Fibroblast of villous mesenchyme (primary cell): ENCODE data around the gene DEDD2. TPM values are rescaled to one million over a fixed set of nuclear protein-coding genes. Genes with fewer than 3 reads are reported as not detected.

ENCODE experiments used
- DNase-seq: peaks from one replicate; pipeline ENCODE4 v3.0.0-alpha.2; 2010; ENCODE audit warnings: low read depth
- H3K4me3 ChIP-seq: 2 replicates; pipeline ENCODE4 v1.5.1; 2011; ENCODE audit warnings: low read depth, mild to moderate bottlenecking, low read length
- total RNA-seq: library from RNA; depleted of rRNA; stranded (reverse); fragments of >200 nt; gene quantifications from 2 replicates; pipeline ENCODE4 v1.2.3, GENCODE V29; 2012
- TF ChIP-seq, protein P1 (sequence below): IDR thresholded peaks from 2 replicates; pipeline ENCODE4 v1.5.1; 2012; ENCODE audit warnings: low read depth, mild to moderate bottlenecking, low read length; ENCODE audit not compliant: insufficient read depth

The DEDD2 gene
- total RNA-seq, 1 donor, result 15.1 TPM

DNA sequence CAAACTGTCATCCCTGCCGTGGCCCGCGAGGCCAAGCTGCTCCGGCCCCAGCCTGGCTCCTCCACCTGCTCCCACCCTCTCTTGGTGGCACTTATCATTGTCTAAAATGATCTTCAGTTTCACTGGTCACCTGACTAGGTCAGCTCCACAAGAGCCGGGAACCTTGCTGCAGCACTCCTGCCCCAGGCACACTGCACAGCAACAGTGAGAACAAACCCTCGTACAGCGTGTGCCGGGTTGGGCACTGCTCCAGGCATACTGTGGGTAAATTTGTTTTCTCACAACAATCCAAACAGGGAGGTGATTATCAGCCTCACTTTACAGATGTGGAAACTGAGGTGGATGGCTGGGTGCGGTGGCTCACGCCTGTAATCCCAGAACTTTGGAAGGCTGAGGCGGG lies 8.9 kb downstream of the DEDD2 start:
- H3K4me3 ChIP-seq, result no peak overlapping the region
- TF ChIP-seq, protein P1, sequence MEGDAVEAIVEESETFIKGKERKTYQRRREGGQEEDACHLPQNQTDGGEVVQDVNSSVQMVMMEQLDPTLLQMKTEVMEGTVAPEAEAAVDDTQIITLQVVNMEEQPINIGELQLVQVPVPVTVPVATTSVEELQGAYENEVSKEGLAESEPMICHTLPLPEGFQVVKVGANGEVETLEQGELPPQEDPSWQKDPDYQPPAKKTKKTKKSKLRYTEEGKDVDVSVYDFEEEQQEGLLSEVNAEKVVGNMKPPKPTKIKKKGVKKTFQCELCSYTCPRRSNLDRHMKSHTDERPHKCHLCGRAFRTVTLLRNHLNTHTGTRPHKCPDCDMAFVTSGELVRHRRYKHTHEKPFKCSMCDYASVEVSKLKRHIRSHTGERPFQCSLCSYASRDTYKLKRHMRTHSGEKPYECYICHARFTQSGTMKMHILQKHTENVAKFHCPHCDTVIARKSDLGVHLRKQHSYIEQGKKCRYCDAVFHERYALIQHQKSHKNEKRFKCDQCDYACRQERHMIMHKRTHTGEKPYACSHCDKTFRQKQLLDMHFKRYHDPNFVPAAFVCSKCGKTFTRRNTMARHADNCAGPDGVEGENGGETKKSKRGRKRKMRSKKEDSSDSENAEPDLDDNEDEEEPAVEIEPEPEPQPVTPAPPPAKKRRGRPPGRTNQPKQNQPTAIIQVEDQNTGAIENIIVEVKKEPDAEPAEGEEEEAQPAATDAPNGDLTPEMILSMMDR, result no peak
- no peak for DNase-seq

DNA sequence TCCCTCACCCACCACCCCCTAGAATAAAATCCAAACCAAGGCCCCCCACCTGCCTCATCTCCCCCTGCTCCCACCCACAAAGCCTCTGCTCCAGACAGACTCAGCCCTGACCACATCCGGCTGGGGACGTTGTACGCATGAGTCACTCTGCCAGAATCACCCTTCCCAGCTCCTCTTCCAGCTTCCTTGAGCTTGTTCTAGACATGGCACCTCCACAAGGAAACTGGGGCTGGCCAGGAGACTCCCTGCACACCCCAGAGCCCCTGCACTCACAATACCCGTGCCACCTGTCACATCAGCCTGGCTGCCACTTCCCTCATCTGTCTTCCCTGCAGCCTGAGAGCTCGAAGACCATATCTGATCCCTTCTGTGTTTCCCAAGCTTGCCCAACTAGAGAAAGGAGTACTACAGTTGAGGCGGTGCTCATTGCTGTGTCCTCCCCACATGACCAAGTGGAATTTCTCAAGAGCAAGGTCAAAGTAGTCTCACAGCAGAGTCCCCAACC lies 9.7 kb downstream of the DEDD2 start:
- TF ChIP-seq, protein P1, result no peak
- H3K4me3 ChIP-seq, result no peak overlapping the region
- DNase-seq, result peak; percentile 82

DNA sequence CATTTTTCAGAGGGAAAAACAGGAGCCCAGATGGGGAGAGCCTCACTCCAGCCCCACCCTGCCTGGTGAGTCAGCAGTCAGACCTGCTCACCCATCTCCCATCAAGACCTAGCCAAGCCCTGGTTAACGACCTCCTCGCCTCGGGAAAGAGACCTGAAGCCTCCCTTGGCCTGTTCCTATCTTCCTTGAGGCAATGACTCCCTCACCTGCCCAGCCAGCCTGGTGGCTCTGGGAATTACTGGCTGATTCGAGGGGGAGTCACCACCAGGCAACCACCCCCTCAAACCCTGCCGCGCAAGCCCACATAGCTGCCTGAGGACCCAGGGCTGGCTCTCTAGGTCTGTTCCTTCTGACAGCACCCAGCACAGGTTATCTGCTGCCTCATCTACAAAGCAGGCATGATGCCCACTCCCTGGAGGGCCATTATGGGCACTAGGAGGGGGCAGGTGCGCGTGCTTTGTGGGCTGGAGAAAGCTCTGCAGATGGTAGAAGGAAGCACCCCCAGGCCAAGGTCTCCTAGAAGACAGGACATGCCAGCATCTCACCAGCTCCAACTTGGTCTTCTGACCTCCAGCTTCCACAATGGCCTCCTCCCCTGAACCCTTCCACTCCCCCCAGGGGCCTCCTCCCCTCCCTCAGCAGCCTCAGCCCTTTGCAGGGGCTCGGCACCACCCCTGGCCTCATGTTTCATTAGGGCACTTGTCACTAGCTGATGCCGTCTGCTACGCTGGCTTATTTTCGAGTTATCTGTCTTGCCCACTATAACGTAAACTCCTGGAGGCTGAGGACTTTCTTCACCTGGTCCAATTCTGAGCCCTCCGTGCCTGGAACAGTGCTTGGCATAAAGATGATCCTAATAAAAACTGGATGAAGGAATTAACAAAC lies 10.4 kb downstream of the DEDD2 start:
- H3K4me3 ChIP-seq, result no peak overlapping the region
- TF ChIP-seq, protein P1, result no peak
- DNase-seq, result peak; percentile 41

DNA sequence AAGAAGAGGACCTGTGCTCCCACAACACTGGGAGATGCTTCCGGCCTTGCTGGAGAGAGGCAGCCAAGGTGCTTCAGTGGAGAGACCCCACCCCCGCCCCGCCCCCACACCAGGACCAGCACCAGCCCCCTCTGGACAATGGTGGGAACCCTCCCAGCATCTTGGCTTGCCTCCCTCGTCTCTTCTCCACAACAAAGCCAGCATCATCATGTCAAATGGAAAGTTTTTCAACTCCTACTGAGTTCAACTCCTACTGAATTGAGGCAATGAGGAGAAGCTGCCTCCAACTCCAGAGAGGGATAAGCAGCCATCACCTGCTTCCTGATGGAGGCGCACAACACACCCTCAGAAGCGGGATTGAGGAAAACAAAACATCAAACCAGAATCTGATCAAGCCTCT lies 12.8 kb downstream of the DEDD2 start:
- TF ChIP-seq, protein P1, result no peak
- DNase-seq, result no peak
- H3K4me3 ChIP-seq, result no peak overlapping the region

DNA sequence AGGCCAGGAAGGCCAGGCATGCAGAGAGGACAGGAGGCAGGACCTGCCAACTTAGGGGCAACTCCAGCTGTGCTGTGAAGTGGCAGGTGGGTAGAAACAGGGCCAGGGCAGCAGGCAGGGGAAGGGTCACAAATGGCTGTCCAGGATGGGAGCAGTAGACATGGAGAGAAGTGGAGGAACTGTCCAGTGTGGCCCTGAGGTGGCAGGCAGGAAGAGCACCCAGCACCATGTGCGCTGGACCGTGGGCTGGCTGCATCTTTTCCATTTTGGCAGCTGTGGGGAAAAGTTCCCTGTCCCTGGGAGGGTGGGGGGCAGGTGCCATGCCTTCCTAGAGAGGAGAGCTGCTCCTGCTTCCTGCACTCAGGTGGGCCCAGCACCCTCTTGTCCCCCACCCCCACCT lies 13.8 kb downstream of the DEDD2 start:
- H3K4me3 ChIP-seq, result no peak overlapping the region
- DNase-seq, result no peak
- TF ChIP-seq, protein P1, result no peak

DNA sequence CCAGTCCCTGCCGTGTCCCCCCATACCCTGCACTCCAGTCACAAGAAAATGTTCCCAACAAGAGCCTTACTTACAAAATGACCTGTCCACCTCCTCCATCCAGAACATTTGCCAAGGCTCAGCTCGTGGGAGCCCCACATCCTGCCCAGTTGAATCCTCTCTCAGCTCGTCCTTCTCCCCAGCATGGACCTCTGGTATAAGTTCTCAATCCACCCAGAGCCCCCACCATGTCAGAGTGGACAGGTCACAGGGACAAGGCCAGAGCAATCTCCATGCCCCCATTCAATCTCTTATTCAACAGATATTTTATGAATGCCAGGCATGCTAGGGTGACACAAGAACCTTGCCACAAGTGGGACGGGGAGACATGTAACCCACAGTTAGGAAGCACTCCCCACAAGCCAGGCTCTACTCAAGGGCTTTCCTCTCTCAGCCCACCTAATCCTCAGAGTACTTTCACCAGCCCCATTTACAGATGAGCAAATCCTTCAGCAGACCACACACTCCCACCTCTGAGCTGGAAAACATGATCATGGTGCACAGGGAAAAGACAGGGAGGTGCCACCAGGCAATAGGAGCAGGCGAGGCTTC lies 15.1 kb downstream of the DEDD2 start:
- DNase-seq, result no peak
- TF ChIP-seq, protein P1, result no peak
- H3K4me3 ChIP-seq, result no peak overlapping the region
